GM12878 (cell line): ENCODE measurements around the gene ELL. TPM values are rescaled to one million over a fixed set of nuclear protein-coding genes. Genes with fewer than 3 reads are reported as not detected.

Experiments
- ATAC-seq: fragments of 200-7000 bp; cut with Tn5 transposase; 3 replicates; pipeline ENCODE4 v1.9.1; 2020; ENCODE audit warnings: mild to moderate bottlenecking, moderate library complexity
- BruUV-seq: library from RNA; stranded (reverse); fragments of 400-500 nt; replicated peaks from 2 replicates; lab custom pipeline; 2021; lab: Mats Ljungman, UMichigan
- CTCF ChIA-PET: fragments of 300-600 bp; sonication (Branson Sonifier 250); formaldehyde crosslinking; extraction: SDS; loops from one replicate; lab custom pipeline; 2021; ENCODE audit warnings: inconsistent platforms; lab: Yijun Ruan, JAX
- POLR2A ChIA-PET: fragments of 350-600 bp; formaldehyde crosslinking; extraction: SDS; loops from one replicate; lab custom pipeline; 2021; ENCODE audit warnings: inconsistent platforms; lab: Charles Lee
- RAD21 ChIA-PET: fragments of 300-600 bp; sonication (Branson Sonifier 250); formaldehyde crosslinking; loops from one replicate; lab custom pipeline; 2023; ENCODE audit warnings: antibody characterized with exemption; ENCODE audit not compliant: unreplicated experiment; lab: Charles Lee
- SMC1A ChIA-PET: fragments of 300-600 bp; sonication (Branson Sonifier 250); formaldehyde crosslinking; loops from one replicate; lab custom pipeline; 2023; ENCODE audit not compliant: unreplicated experiment, uncharacterized antibody; lab: Charles Lee
- DNase-seq: peaks from one replicate; pipeline ENCODE4 v3.0.0-alpha.2; 2011; ENCODE audit warnings: low read depth, low spot score
- FAIRE-seq: peaks from 3 replicates; lab custom pipeline; 2011; peaks lifted over from hg19 to GRCh38; lab: Jason Lieb, UNC
- H2AFZ ChIP-seq: 2 replicates; pipeline ENCODE4 v1.6.0; 2011; ENCODE audit warnings: low read depth, low read length, control low read depth; ENCODE audit not compliant: control insufficient read depth
- H3K27ac ChIP-seq: 2 replicates; pipeline ENCODE4 v1.5.1; 2011; ENCODE audit warnings: control low read depth; ENCODE audit not compliant: control insufficient read depth, insufficient read depth
- H3K27me3 ChIP-seq, 2 experiments: replicated peaks in 1 of 2; 2 replicates each; pipeline versions ENCODE4 v1.6.0 to v1.6.1; 2011; ENCODE audit warnings: low read length in 1 of 2; ENCODE audit not compliant: control insufficient read depth in 2 of 2, insufficient read depth in 2 of 2
- H3K36me3 ChIP-seq, 2 experiments: 2 replicates each; pipeline ENCODE4 v1.5.1; 2011; ENCODE audit warnings: low read length in 1 of 2; ENCODE audit not compliant: control insufficient read depth in 2 of 2, insufficient read depth in 2 of 2
- H3K4me1 ChIP-seq: 2 replicates; pipeline ENCODE4 v1.6.1; 2011; ENCODE audit warnings: mild to moderate bottlenecking, low read length, moderate library complexity, mixed read lengths; ENCODE audit not compliant: control insufficient read depth, insufficient read depth
- H3K4me2 ChIP-seq: 2 replicates; pipeline ENCODE4 v1.6.0; 2011; ENCODE audit warnings: control low read depth; ENCODE audit not compliant: control insufficient read depth, insufficient read depth
- H3K4me3 ChIP-seq: fragments of 200-600 bp; sonication (generic); 2 replicates; pipeline ENCODE4 v1.5.1; 2016
- H3K79me2 ChIP-seq: 2 replicates; pipeline ENCODE4 v1.6.0; 2011; ENCODE audit warnings: low read length; ENCODE audit not compliant: control insufficient read depth, insufficient read depth
- H3K9ac ChIP-seq: 2 replicates; pipeline ENCODE4 v1.8.0; 2011; ENCODE audit warnings: low read length, control low read depth, mixed read lengths; ENCODE audit not compliant: control insufficient read depth, insufficient read depth
- H3K9me3 ChIP-seq: replicated peaks from 3 replicates; pipeline ENCODE4 v1.5.1; 2011; ENCODE audit warnings: mild to moderate bottlenecking, low read length; ENCODE audit not compliant: control insufficient read depth, insufficient read depth
- H4K20me1 ChIP-seq: 2 replicates; pipeline ENCODE4 v1.6.0; 2011; ENCODE audit not compliant: control insufficient read depth, insufficient read depth
- ASH2L ChIP-seq: fragments of 300-600, 200-600 bp; sonication (generic); IDR thresholded peaks from 2 replicates; pipeline ENCODE4 v1.6.1; 2017; ENCODE audit warnings: low read depth, mild to moderate bottlenecking, borderline replicate concordance
- BHLHE40 ChIP-seq, 2 experiments: fragments of 450-650 bp in 1 of 2; IDR thresholded peaks; 2 replicates each; pipeline ENCODE4 v1.6.1; 2011 to 2017; ENCODE audit warnings: low read depth in 2 of 2, borderline replicate concordance in 1 of 2, improper control_type of control experiment in 1 of 2, low read length in 1 of 2, mild to moderate bottlenecking in 1 of 2
- CBX3 ChIP-seq: fragments of 200-600 bp; sonication (generic); IDR thresholded peaks from 2 replicates; pipeline ENCODE4 v1.6.1; 2016; ENCODE audit warnings: low read depth, borderline replicate concordance
- ESRRA ChIP-seq: IDR thresholded peaks from 2 replicates; pipeline ENCODE4 v1.6.1; 2012; ENCODE audit warnings: mild to moderate bottlenecking, low read length, improper control_type of control experiment
- HDAC6 ChIP-seq: fragments of 200-600 bp; sonication (generic); IDR thresholded peaks from one replicate; pipeline ENCODE4 v1.8.0; 2017; ENCODE audit warnings: antibody characterized with exemption; ENCODE audit not compliant: unreplicated experiment
- JUNB ChIP-seq: IDR thresholded peaks from 2 replicates; pipeline ENCODE4 v1.6.1; 2016; ENCODE audit warnings: antibody characterized with exemption, mild to moderate bottlenecking
- MEF2A ChIP-seq: IDR thresholded peaks from 2 replicates; pipeline ENCODE4 v1.6.1; 2011; ENCODE audit warnings: low read depth, mild to moderate bottlenecking, low read length, moderate library complexity; ENCODE audit not compliant: insufficient read depth
- MXI1 ChIP-seq: fragments of 150-350 bp; IDR thresholded peaks from 2 replicates; pipeline ENCODE4 v1.6.1; 2011; ENCODE audit warnings: low read depth, mild to moderate bottlenecking, inconsistent platforms, low read length, improper control_type of control experiment
- NFIC ChIP-seq: IDR thresholded peaks from 2 replicates; pipeline ENCODE4 v1.6.1; 2012; ENCODE audit warnings: low read depth, mild to moderate bottlenecking, inconsistent platforms, low read length, moderate library complexity
- NRF1 ChIP-seq: conservative IDR thresholded peaks from 2 replicates; pipeline ENCODE4 v1.6.1; 2011; ENCODE audit warnings: mild to moderate bottlenecking, low read depth, low read length, improper control_type of control experiment
- PAX5 ChIP-seq: IDR thresholded peaks from 2 replicates; pipeline ENCODE4 v1.6.1; 2011; ENCODE audit warnings: low read depth, low read length, borderline replicate concordance
- SREBF1 ChIP-seq: IDR thresholded peaks from 2 replicates; pipeline ENCODE4 v1.6.1; 2012; ENCODE audit warnings: mild to moderate bottlenecking, low read length
- WGBS: methylation state at CpG from one replicate; pipeline ENCODE4 v1.1.6; 2016; ENCODE audit warnings: low lambda C conversion rate; ENCODE audit not compliant: insufficient replicate concordance, insufficient coverage; ENCODE audit errors: missing lambda C conversion rate; 5-methylcytosine and 5-hydroxymethylcytosine counted together
- in situ Hi-C: fragments of 300-500 bp; cut with MboI; formaldehyde crosslinking; loops from 9 replicates; pipeline ENCODE4 v1.14.3; 2018; ENCODE audit warnings: mixed read lengths
- intact Hi-C: fragments of 100-400 bp; cut with micrococcal nuclease; formaldehyde crosslinking; loops from one replicate; pipeline ENCODE4 v1.14.2; 2022; ENCODE audit not compliant: unreplicated experiment
- polyA plus RNA-seq, 11 experiments: library from polyadenylated mRNA; depleted of rRNA in 4 of 11; unstranded in 6 of 11; stranded (reverse) in 5 of 11; fragments of >200 nt; fragmentation: Nextera tagmentation in 4 of 11; fragmentation: Illumina TruSeq in 1 of 11; extraction: Ambion mirVana in 4 of 11; extraction: Trizol in 1 of 11; gene quantifications; 1 replicate in 1 of 11; 2 replicates in 10 of 11; pipeline versions ENCODE4 v1.2.1 to v1.2.3, GENCODE V29; 2011 to 2016; ENCODE audit warnings: inconsistent platforms in 2 of 11, missing spikeins in 2 of 11, low read depth in 1 of 11
- total RNA-seq, 4 experiments: library from RNA; depleted of rRNA in 3 of 4; stranded (reverse); fragments of >200 nt in 3 of 4; fragmentation: Illumina TruSeq in 1 of 4; extraction: Trizol in 1 of 4; gene quantifications; 2 replicates each; pipeline versions ENCODE4 v1.2.1 to v1.2.3, GENCODE V29; 2013 to 2021
- TF ChIP-seq, protein P1 (sequence below): fragments of 450-650 bp; IDR thresholded peaks from 2 replicates; pipeline ENCODE4 v1.6.1; 2017; ENCODE audit warnings: borderline replicate concordance
- TF ChIP-seq, protein P2 (sequence below): IDR thresholded peaks from 2 replicates; pipeline ENCODE4 v1.6.1; 2012; ENCODE audit warnings: low read depth, low read length, improper control_type of control experiment
- TF ChIP-seq, protein P3 (sequence below): fragments of 450-650 bp; IDR thresholded peaks from 2 replicates; pipeline ENCODE4 v1.6.1; 2017; ENCODE audit warnings: mild to moderate bottlenecking, low read depth, inconsistent platforms; ENCODE audit not compliant: poor library complexity, severe bottlenecking

The ELL gene
- total and polyA plus RNA-seq, 10 of the 15 experiments (the other 5 are each of a cell fraction or from before 2014, with no cell fraction given), result 0.91 to 25.0 (median 9.1) TPM

GRCh38 chr19:18412610-18413239 is 109.1 kb downstream of the ELL start:
- POLR2A ChIA-PET, result interaction anchor here (0.5 to 2.4 kb wide), 4 partner anchors 66 to 390 kb away, joined by 3 to 11 read pairs (median 4); partner anchors contain the start of gene JUND
- TF ChIP-seq SREBF1 (no peak), ASH2L (no peak), NRF1 (no peak), MXI1 (no peak), CBX3 (no peak), MEF2A (no peak), NFIC (no peak), HDAC6 (no peak), ESRRA (no peak), BHLHE40 (IDR thresholded peaks at IDR 0.05; ENCODE audit: borderline replicate concordance in 1 of 2, low read depth in 2 of 2, low read length in 1 of 2) (no peak), JUNB (no peak), PAX5 (no peak)
- TF ChIP-seq, protein P1, sequence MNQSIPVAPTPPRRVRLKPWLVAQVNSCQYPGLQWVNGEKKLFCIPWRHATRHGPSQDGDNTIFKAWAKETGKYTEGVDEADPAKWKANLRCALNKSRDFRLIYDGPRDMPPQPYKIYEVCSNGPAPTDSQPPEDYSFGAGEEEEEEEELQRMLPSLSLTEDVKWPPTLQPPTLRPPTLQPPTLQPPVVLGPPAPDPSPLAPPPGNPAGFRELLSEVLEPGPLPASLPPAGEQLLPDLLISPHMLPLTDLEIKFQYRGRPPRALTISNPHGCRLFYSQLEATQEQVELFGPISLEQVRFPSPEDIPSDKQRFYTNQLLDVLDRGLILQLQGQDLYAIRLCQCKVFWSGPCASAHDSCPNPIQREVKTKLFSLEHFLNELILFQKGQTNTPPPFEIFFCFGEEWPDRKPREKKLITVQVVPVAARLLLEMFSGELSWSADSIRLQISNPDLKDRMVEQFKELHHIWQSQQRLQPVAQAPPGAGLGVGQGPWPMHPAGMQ, result no peak
- TF ChIP-seq, protein P2, sequence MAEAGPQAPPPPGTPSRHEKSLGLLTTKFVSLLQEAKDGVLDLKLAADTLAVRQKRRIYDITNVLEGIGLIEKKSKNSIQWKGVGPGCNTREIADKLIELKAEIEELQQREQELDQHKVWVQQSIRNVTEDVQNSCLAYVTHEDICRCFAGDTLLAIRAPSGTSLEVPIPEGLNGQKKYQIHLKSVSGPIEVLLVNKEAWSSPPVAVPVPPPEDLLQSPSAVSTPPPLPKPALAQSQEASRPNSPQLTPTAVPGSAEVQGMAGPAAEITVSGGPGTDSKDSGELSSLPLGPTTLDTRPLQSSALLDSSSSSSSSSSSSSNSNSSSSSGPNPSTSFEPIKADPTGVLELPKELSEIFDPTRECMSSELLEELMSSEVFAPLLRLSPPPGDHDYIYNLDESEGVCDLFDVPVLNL, result no peak
- TF ChIP-seq, protein P3, sequence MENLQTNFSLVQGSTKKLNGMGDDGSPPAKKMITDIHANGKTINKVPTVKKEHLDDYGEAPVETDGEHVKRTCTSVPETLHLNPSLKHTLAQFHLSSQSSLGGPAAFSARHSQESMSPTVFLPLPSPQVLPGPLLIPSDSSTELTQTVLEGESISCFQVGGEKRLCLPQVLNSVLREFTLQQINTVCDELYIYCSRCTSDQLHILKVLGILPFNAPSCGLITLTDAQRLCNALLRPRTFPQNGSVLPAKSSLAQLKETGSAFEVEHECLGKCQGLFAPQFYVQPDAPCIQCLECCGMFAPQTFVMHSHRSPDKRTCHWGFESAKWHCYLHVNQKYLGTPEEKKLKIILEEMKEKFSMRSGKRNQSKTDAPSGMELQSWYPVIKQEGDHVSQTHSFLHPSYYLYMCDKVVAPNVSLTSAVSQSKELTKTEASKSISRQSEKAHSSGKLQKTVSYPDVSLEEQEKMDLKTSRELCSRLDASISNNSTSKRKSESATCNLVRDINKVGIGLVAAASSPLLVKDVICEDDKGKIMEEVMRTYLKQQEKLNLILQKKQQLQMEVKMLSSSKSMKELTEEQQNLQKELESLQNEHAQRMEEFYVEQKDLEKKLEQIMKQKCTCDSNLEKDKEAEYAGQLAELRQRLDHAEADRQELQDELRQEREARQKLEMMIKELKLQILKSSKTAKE, result no peak
- intact Hi-C loops (loop anchor here (10.0 kb wide), 1 partner anchor 208 kb away; the partner anchor contains the start of gene RAB3A), in situ Hi-C loops (no loop called here)
- BruUV-seq, result no TSS peak
- Histone ChIP-seq H3K9me3 (no peaks in the 10 kb centered on the region), H3K27me3 (no peaks in the 10 kb centered on the region), H3K36me3 (no peaks in the 10 kb centered on the region), H2AFZ (no peak overlapping the region), H3K4me3 (no peak overlapping the region), H4K20me1 (no peaks in the 10 kb centered on the region), H3K27ac (no peak overlapping the region), H3K4me2 (no peak overlapping the region), H3K4me1 (peaks cover 46% of the 10 kb centered on the region), H3K79me2 (no peaks in the 10 kb centered on the region), H3K9ac (no peak overlapping the region)
- FAIRE-seq (no peak), ATAC-seq (no peak), DNase-seq (no peak)
- SMC1A ChIA-PET, result interaction anchor here (1.1 to 6.6 kb wide), 4 partner anchors 11 to 133 kb away, joined by 4 to 60 read pairs (median 22); no protein-coding TSS in a partner anchor
- RAD21 ChIA-PET, result interaction anchor here (0.5 to 6.5 kb wide), 7 partner anchors 23 to 142 kb away, joined by 3 to 63 read pairs (median 13); no protein-coding TSS in a partner anchor
- CTCF ChIA-PET, result interaction anchor here (0.7 to 8.8 kb wide), 15 partner anchors 11 to 249 kb away, joined by 3 to 144 read pairs (median 10); partner anchors contain the start of genes GDF15, JUND and LSM4
- WGBS, result 44% methylated on average over 11 of the region's 16 CpGs
